HUDEP-2 (cell line): ENCODE measurements around the gene KRT9.
"Not testable (repeated sequence)": the region's sequence is repeated elsewhere in the genome, so short reads cannot be mapped to it uniquely, and the experiment has no call there.

Experiments
- DNase-seq, 76 experiments: peaks; one replicate each; lab custom pipeline; 2025; ENCODE audit not compliant: unreplicated experiment in 76 of 76; lab: John Stamatoyannopoulos, UW

Gene KRT9

GRCh38 chr17:41606930-41607329, 35.1 kb upstream of the KRT9 start:
- DNase-seq, result not testable (repeated sequence)

GRCh38 chr17:41602524-41602923, 30.7 kb upstream of the KRT9 start:
- no peak for DNase-seq

- DNase-seq, result no peak
These were observed 28.5 kb upstream of the KRT9 start for GRCh38 chr17:41600318-41600717.

GRCh38 chr17:41599680-41600079, 27.8 kb upstream of the KRT9 start:
- DNase-seq, result no peak

- no peak for DNase-seq
These were observed 23.7 kb upstream of the KRT9 start for GRCh38 chr17:41595585-41595984.

- no peak for DNase-seq
These were observed 22.6 kb upstream of the KRT9 start for GRCh38 chr17:41594363-41594915.

GRCh38 chr17:41593306-41593981, 21.6 kb upstream of the KRT9 start:
- no peak for DNase-seq

GRCh38 chr17:41592601-41593305, 20.9 kb upstream of the KRT9 start:
- DNase-seq, result no peak

- no peak for DNase-seq
These were observed 17.4 kb upstream of the KRT9 start for GRCh38 chr17:41589301-41589700.

- no peak for DNase-seq
These were observed 16.4 kb upstream of the KRT9 start for GRCh38 chr17:41588126-41588810.

- no peak for DNase-seq
These were observed 15.1 kb upstream of the KRT9 start, which contains the start of gene KRT14 for GRCh38 chr17:41586863-41587495. KRT14 (minus strand) TSS chr17:41586895; CDS start chr17:41586834, 61 bp downstream.

- no peak for DNase-seq
These were observed 13.6 kb upstream of the KRT9 start for GRCh38 chr17:41585301-41586056.

GRCh38 chr17:41584331-41584927, 12.6 kb upstream of the KRT9 start:
- DNase-seq, result not testable (repeated sequence)

GRCh38 chr17:41583137-41584127, 11.6 kb upstream of the KRT9 start:
- no peak for DNase-seq

- not testable (repeated sequence) for DNase-seq
These were observed 10.5 kb upstream of the KRT9 start for GRCh38 chr17:41582061-41582968.

GRCh38 chr17:41581366-41582060, 9.7 kb upstream of the KRT9 start:
- no peak for DNase-seq
